CD4-positive, alpha-beta T cell treated with Interleukin-15 for 4 hours (primary cell): ENCODE results near the gene PDYN.

ENCODE experiments used
- DNase-seq: peaks from one replicate; pipeline ENCODE4 v3.0.0-alpha.2; 2020; ENCODE audit warnings: low spot score

The PDYN gene

GRCh38 chr20:1994627-1995026 lies 769 bp upstream of the PDYN start:
- no peak for DNase-seq

- DNase-seq = no peak
Measured at GRCh38 chr20:1992359-1993110, 1.3 kb downstream of the PDYN start.

- no peak for DNase-seq
Measured at GRCh38 chr20:1987826-1988225, 6.0 kb downstream of the PDYN start.

GRCh38 chr20:1983301-1983700 lies 10.6 kb downstream of the PDYN start:
- DNase-seq = no peak

GRCh38 chr20:1982686-1983085 lies 11.2 kb downstream of the PDYN start:
- no peak for DNase-seq

- no peak for DNase-seq
Measured at GRCh38 chr20:1979106-1979778, 14.6 kb downstream of the PDYN start.

- DNase-seq = no peak
Measured at GRCh38 chr20:1975291-1975690, 18.6 kb downstream of the PDYN start.

- DNase-seq = no peak
Measured at GRCh38 chr20:1973601-1974440, 20.0 kb downstream of the PDYN start.

- no peak for DNase-seq
Measured at GRCh38 chr20:1971893-1972586, 21.8 kb downstream of the PDYN start.

- DNase-seq = no peak
Measured at GRCh38 chr20:1968964-1969363, 24.9 kb downstream of the PDYN start.

GRCh38 chr20:1965520-1966351 lies 28.1 kb downstream of the PDYN start:
- peak; percentile 53 for DNase-seq

GRCh38 chr20:1964659-1965405 lies 29.0 kb downstream of the PDYN start:
- no peak for DNase-seq

GRCh38 chr20:1964061-1964460 lies 29.8 kb downstream of the PDYN start:
- no peak for DNase-seq

GRCh38 chr20:1961374-1961773 lies 32.5 kb downstream of the PDYN start:
- DNase-seq = no peak

GRCh38 chr20:1959156-1959555 lies 34.7 kb downstream of the PDYN start:
- no peak for DNase-seq

GRCh38 chr20:1958426-1958825 lies 35.4 kb downstream of the PDYN start:
- DNase-seq = no peak

GRCh38 chr20:1955217-1955616 lies 38.6 kb downstream of the PDYN start:
- no peak for DNase-seq

- no peak for DNase-seq
Measured at GRCh38 chr20:1953621-1954020, 40.2 kb downstream of the PDYN start.

- DNase-seq = no peak
Measured at GRCh38 chr20:1952737-1953530, 40.9 kb downstream of the PDYN start.
